NCI-H1105 (cell line): ENCODE measurements around the gene STAC3.

Source experiments
- DNase-seq: peaks from one replicate; lab custom pipeline; 2025; lab: John Stamatoyannopoulos, UW

Gene STAC3

GRCh38 chr12:57210461-57210860 lies 40.5 kb downstream of the STAC3 start:
- DNase-seq, result no peak

- no peak for DNase-seq
Observed at GRCh38 chr12:57209916-57210315, 41.1 kb downstream of the STAC3 start.

- no peak for DNase-seq
Observed at GRCh38 chr12:57208631-57209282, 42.2 kb downstream of the STAC3 start.

GRCh38 chr12:57207731-57208630 lies 43.0 kb downstream of the STAC3 start:
- DNase-seq, result no peak

GRCh38 chr12:57205931-57206330 lies 45.1 kb downstream of the STAC3 start:
- DNase-seq, result no peak

GRCh38 chr12:57205186-57205585 lies 45.8 kb downstream of the STAC3 start:
- no peak for DNase-seq

GRCh38 chr12:57204454-57204853 lies 46.5 kb downstream of the STAC3 start:
- DNase-seq, result no peak

- no peak for DNase-seq
Observed at GRCh38 chr12:57203791-57204190, 47.2 kb downstream of the STAC3 start.

- no peak for DNase-seq
Observed at GRCh38 chr12:57203201-57203600, 47.8 kb downstream of the STAC3 start.

- DNase-seq, result no peak
Observed at GRCh38 chr12:57202321-57202720, 48.7 kb downstream of the STAC3 start.

GRCh38 chr12:57201631-57202030 lies 49.4 kb downstream of the STAC3 start:
- no peak for DNase-seq

GRCh38 chr12:57201219-57201618 lies 49.8 kb downstream of the STAC3 start:
- no peak for DNase-seq

- DNase-seq, result no peak
Observed at GRCh38 chr12:57200497-57200896, 50.5 kb downstream of the STAC3 start.

GRCh38 chr12:57199191-57199590 lies 51.8 kb downstream of the STAC3 start:
- no peak for DNase-seq

- DNase-seq, result no peak
Observed at GRCh38 chr12:57198329-57198728, 52.7 kb downstream of the STAC3 start.

- DNase-seq, result no peak
Observed at GRCh38 chr12:57196956-57197355, 54.0 kb downstream of the STAC3 start.

GRCh38 chr12:57196439-57196838 lies 54.5 kb downstream of the STAC3 start:
- no peak for DNase-seq

GRCh38 chr12:57195611-57196371 lies 55.2 kb downstream of the STAC3 start:
- no peak for DNase-seq

- no peak for DNase-seq
Observed at GRCh38 chr12:57195186-57195585, 55.8 kb downstream of the STAC3 start.

- DNase-seq, result no peak
Observed at GRCh38 chr12:57194253-57194652, 56.7 kb downstream of the STAC3 start.

- no peak for DNase-seq
Observed at GRCh38 chr12:57193706-57194245, 57.2 kb downstream of the STAC3 start.
